22Rv1 (cell line): Measurements from ENCODE around the gene MAPKAPK5.

Experiments
- CTCF ChIP-seq: fragments of 450-650 bp; IDR thresholded peaks from 2 replicates; pipeline ENCODE4 v1.5.1; 2017; ENCODE audit warnings: mild to moderate bottlenecking
- ZFX ChIP-seq: fragments of 450-650 bp; IDR thresholded peaks from 2 replicates; pipeline ENCODE4 v1.6.1; 2017; ENCODE audit warnings: antibody characterized with exemption, borderline replicate concordance

- no peak for TF ChIP-seq CTCF
- TF ChIP-seq ZFX, result no peak
Observed at GRCh38 chr12:111926631-111927030, 84.6 kb downstream of the MAPKAPK5 start.
